GM12878 (cell line): ENCODE results near the gene TGFBR1. TPM values are rescaled to one million over a fixed set of nuclear protein-coding genes. Genes with fewer than 3 reads are reported as not detected.

Experiments
- POLR2AphosphoS5 ChIP-seq: IDR thresholded peaks from 2 replicates; pipeline ENCODE4 v1.6.1; 2011; ENCODE audit warnings: mild to moderate bottlenecking, low read length, inconsistent platforms
- RELA ChIP-seq: fragments of 450-650 bp; IDR thresholded peaks from 2 replicates; pipeline ENCODE4 v1.8.0; 2014; ENCODE audit warnings: borderline replicate concordance; ENCODE audit not compliant: partially characterized antibody
- YY1 ChIP-seq: IDR thresholded peaks from 2 replicates; pipeline ENCODE4 v1.6.1; 2011; ENCODE audit warnings: low read depth, mild to moderate bottlenecking, low read length
- ZNF207 ChIP-seq: fragments of 450-650 bp; IDR thresholded peaks from 2 replicates; pipeline ENCODE4 v1.6.1; 2014; ENCODE audit warnings: antibody characterized with exemption, mild to moderate bottlenecking, borderline replicate concordance
- polyA plus RNA-seq, 11 experiments: library from polyadenylated mRNA; depleted of rRNA in 4 of 11; unstranded in 6 of 11; stranded (reverse) in 5 of 11; fragments of >200 nt; fragmentation: Nextera tagmentation in 4 of 11; fragmentation: Illumina TruSeq in 1 of 11; extraction: Ambion mirVana in 4 of 11; extraction: Trizol in 1 of 11; gene quantifications; 1 replicate in 1 of 11; 2 replicates in 10 of 11; pipeline versions ENCODE4 v1.2.1 to v1.2.3, GENCODE V29; 2011 to 2016; ENCODE audit warnings: inconsistent platforms in 2 of 11, missing spikeins in 2 of 11, low read depth in 1 of 11
- total RNA-seq, 4 experiments: library from RNA; depleted of rRNA in 3 of 4; stranded (reverse); fragments of >200 nt in 3 of 4; fragmentation: Illumina TruSeq in 1 of 4; extraction: Trizol in 1 of 4; gene quantifications; 2 replicates each; pipeline versions ENCODE4 v1.2.1 to v1.2.3, GENCODE V29; 2013 to 2021
- TF ChIP-seq, protein P1 (sequence below): fragments of 450-650 bp; IDR thresholded peaks from 2 replicates; pipeline ENCODE4 v1.6.1; 2016; ENCODE audit warnings: mild to moderate bottlenecking, moderate library complexity, borderline replicate concordance
- TF ChIP-seq, protein P2 (sequence below): IDR thresholded peaks from 2 replicates; pipeline ENCODE4 v1.6.1; 2011; ENCODE audit warnings: low read depth, low read length, improper control_type of control experiment, borderline replicate concordance

Gene TGFBR1
- total and polyA plus RNA-seq, 10 of the 15 experiments (the other 5 are each of a cell fraction or from before 2014, with no cell fraction given): 2.9 to 27.2 (median 16.6) TPM

DNA sequence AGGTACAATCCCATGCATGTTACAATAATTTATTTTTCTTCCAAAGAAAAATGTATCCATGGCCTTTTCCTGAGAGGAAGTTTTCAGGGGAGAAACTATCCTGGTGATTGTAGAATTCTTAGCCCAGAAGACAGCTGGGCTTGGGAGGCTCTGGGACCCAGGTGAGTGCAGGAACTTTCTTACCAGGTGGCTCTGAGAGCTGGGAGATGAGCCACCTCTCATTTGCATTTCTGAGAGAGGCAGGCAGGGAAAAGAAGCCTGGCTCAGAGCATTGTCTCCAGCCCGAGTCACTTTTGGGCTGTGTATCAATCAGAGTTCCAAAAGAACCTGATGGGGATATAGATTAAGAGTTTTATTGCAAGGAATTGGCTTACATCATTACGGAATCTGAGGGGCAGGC lies 64.2 kb downstream of the TGFBR1 start (continued):
- TF ChIP-seq, protein P1, sequence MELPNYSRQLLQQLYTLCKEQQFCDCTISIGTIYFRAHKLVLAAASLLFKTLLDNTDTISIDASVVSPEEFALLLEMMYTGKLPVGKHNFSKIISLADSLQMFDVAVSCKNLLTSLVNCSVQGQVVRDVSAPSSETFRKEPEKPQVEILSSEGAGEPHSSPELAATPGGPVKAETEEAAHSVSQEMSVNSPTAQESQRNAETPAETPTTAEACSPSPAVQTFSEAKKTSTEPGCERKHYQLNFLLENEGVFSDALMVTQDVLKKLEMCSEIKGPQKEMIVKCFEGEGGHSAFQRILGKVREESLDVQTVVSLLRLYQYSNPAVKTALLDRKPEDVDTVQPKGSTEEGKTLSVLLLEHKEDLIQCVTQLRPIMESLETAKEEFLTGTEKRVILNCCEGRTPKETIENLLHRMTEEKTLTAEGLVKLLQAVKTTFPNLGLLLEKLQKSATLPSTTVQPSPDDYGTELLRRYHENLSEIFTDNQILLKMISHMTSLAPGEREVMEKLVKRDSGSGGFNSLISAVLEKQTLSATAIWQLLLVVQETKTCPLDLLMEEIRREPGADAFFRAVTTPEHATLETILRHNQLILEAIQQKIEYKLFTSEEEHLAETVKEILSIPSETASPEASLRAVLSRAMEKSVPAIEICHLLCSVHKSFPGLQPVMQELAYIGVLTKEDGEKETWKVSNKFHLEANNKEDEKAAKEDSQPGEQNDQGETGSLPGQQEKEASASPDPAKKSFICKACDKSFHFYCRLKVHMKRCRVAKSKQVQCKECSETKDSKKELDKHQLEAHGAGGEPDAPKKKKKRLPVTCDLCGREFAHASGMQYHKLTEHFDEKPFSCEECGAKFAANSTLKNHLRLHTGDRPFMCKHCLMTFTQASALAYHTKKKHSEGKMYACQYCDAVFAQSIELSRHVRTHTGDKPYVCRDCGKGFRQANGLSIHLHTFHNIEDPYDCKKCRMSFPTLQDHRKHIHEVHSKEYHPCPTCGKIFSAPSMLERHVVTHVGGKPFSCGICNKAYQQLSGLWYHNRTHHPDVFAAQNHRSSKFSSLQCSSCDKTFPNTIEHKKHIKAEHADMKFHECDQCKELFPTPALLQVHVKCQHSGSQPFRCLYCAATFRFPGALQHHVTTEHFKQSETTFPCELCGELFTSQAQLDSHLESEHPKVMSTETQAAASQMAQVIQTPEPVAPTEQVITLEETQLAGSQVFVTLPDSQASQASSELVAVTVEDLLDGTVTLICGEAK: no peak
- no peak for TF ChIP-seq RELA
- TF ChIP-seq ZNF207: no peak
- TF ChIP-seq YY1: no peak
- TF ChIP-seq, protein P2, sequence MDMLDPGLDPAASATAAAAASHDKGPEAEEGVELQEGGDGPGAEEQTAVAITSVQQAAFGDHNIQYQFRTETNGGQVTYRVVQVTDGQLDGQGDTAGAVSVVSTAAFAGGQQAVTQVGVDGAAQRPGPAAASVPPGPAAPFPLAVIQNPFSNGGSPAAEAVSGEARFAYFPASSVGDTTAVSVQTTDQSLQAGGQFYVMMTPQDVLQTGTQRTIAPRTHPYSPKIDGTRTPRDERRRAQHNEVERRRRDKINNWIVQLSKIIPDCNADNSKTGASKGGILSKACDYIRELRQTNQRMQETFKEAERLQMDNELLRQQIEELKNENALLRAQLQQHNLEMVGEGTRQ: no peak
- no peak for TF ChIP-seq POLR2AphosphoS5
